Spleen (tissue), 11 donors: ENCODE results near the gene ADCY6. TPM values are rescaled to one million over a fixed set of nuclear protein-coding genes. Genes with fewer than 3 reads are reported as not detected.

ENCODE experiments used
- DNase-seq: peaks from one replicate; pipeline ENCODE4 v3.0.0-alpha.2; 2020
- H3K27ac ChIP-seq, 8 donors: fragments of 200-600 bp; sonication (generic) in 7 of 8; 1 replicate in 4 of 8; 2 replicates in 4 of 8; pipeline versions ENCODE4 v1.5.0 to v1.8.0; 2016 to 2021; ENCODE audit warnings: inconsistent platforms in 4 of 8, mild to moderate bottlenecking in 4 of 8, moderate library complexity in 1 of 8
- H3K27me3 ChIP-seq, 7 donors: fragments of 200-600 bp; sonication (generic) in 6 of 7; replicated peaks in 1 of 7; 1 replicate in 4 of 7; 2 replicates in 3 of 7; pipeline versions ENCODE4 v1.5.0 to v1.8.0; 2016 to 2021; ENCODE audit warnings: inconsistent platforms in 3 of 7, mild to moderate bottlenecking in 1 of 7
- H3K36me3 ChIP-seq, 6 donors: fragments of 200-600 bp; sonication (generic) in 5 of 6; 1 replicate in 4 of 6; 2 replicates in 2 of 6; pipeline versions ENCODE4 v1.5.0 to v1.8.0; 2016 to 2021; ENCODE audit warnings: inconsistent platforms in 2 of 6
- H3K4me1 ChIP-seq, 6 donors: fragments of 200-600 bp; sonication (generic) in 5 of 6; 1 replicate in 3 of 6; 2 replicates in 3 of 6; pipeline versions ENCODE4 v1.5.0 to v1.8.0; 2016 to 2021; ENCODE audit warnings: inconsistent platforms in 3 of 6
- H3K4me3 ChIP-seq, 8 donors: fragments of 200-600 bp; sonication (generic) in 7 of 8; 1 replicate in 4 of 8; 2 replicates in 4 of 8; pipeline versions ENCODE4 v1.5.0 to v1.8.0; 2016 to 2021; ENCODE audit warnings: inconsistent platforms in 4 of 8, mild to moderate bottlenecking in 4 of 8, moderate library complexity in 2 of 8
- H3K9me3 ChIP-seq, 8 donors: fragments of 200-600 bp; sonication (generic) in 7 of 8; 1 replicate in 4 of 8; 2 replicates in 4 of 8; pipeline versions ENCODE4 v1.5.0 to v1.8.0; 2016 to 2021; ENCODE audit warnings: inconsistent platforms in 4 of 8
- POLR2A ChIP-seq, 3 donors: fragments of 450-650 bp; IDR thresholded peaks; one replicate each; pipeline ENCODE4 v1.5.1; 2017; ENCODE audit warnings: antibody characterized with exemption in 3 of 3, mild to moderate bottlenecking in 1 of 3
- POLR2AphosphoS5 ChIP-seq, 3 donors: sonication (generic); formaldehyde crosslinking; IDR thresholded peaks; one replicate each; pipeline ENCODE4 v1.5.1; 2017; ENCODE audit warnings: antibody characterized with exemption in 3 of 3
- WGBS, 5 donors: extraction: QIAGEN DNeasy Blood & Tissue Kit in 3 of 5; methylation state at CpG; one replicate each; pipeline versions ENCODE4 v1.1.5 to v1.1.7; 2013 to 2018; 5-methylcytosine and 5-hydroxymethylcytosine counted together
- intact Hi-C: fragments of 100-400 bp; cut with DNase I; formaldehyde crosslinking; loops from one replicate; pipeline ENCODE4 v1.15.0; 2023; ENCODE audit warnings: low total_unique reads
- polyA plus RNA-seq, 3 donors: library from polyadenylated mRNA; stranded (reverse); fragments of 200-250 nt; gene quantifications; one replicate each; pipeline ENCODE4 v1.2.1, GENCODE V29; 2013
- total RNA-seq, 7 donors: library from RNA; depleted of rRNA in 3 of 7; stranded (reverse); fragments of >200 nt in 3 of 7; fragmentation: NEBNext Ultra II Directional in 4 of 7; extraction: Animal tissue kit (Norgen Biotek cat#: 25700) in 4 of 7; gene quantifications; one replicate each; pipeline versions ENCODE4 v1.1.0 to v1.2.1, GENCODE V29; 2016 to 2021
- TF ChIP-seq, protein P1 (sequence below), 11 experiments: fragments of 200-600 bp in 7 of 11; fragments of 450-650 bp in 4 of 11; sonication (generic) in 4 of 11; IDR thresholded peaks in 8 of 11; conservative IDR thresholded peaks in 3 of 11; 1 replicate in 7 of 11; 2 replicates in 4 of 11; pipeline versions ENCODE4 v1.4.0 to v1.8.0; 2016 to 2021; ENCODE audit warnings: antibody characterized with exemption in 11 of 11, inconsistent platforms in 4 of 11, mild to moderate bottlenecking in 1 of 11
- donor health status: healthy with polysubstance abuse.
- donor health status: DM: no; HTN: no; CAD: no; lungs with moderate emphysema.
- donor health status: DM: no; HTN: no; CAD: no.
- donor health status: Bipolar disorder and iron deficiency.
- donor health status: healthy.
- donor health status: DM: no; HTN: no; CAD: no.
- donor health status: DM: yes; HTN: yes; CAD: no.

ADCY6 gene
- total and polyA plus RNA-seq, 10 donors: 1.6 to 20.4 (median 13.7) TPM

DNA sequence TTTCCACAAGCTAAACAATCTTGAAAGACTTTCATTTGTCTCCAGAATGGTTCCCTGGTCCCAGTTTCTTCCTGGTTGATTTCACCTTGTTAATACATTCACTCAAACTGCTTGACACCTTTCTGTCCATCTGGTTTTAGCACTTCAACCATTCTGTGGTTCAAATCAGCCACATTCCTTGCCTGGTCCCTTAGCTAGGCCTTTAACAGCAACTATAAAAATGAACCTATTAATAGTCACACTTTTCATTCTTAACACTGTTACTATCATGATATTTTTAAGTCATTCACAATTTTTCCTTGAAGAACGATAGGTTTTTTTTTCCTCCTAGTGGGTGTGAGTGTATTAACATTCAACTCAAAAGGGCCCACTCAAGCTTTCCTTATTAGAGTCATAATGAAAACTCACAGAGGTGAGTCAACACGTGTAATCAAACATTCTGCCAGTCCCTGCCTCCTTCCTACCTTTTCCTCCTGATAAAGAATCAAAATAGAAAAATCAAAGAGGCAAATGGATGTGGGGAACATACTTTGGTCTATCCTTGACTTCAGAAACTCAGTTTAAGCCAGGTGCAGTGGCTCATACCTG lies 38.0 kb downstream of the ADCY6 start:
- 46 to 66% (median 55%) methylated on average over 2 of the region's 2 CpGs for WGBS, 5 donors
- intact Hi-C loops: loop anchor here (5.0 kb wide), 1 partner anchor 46 kb away; no protein-coding TSS in a partner anchor
- no peak overlapping the region for H3K4me3 ChIP-seq
- H3K27ac ChIP-seq: no peak overlapping the region
- no peaks in the 10 kb centered on the region for H3K36me3 ChIP-seq
- no peaks in the 10 kb centered on the region for H3K9me3 ChIP-seq
- TF ChIP-seq POLR2A (IDR thresholded peaks at IDR 0.05) (no peak), POLR2AphosphoS5 (IDR thresholded peaks at IDR 0.05) (no peak)
- TF ChIP-seq, protein P1, sequence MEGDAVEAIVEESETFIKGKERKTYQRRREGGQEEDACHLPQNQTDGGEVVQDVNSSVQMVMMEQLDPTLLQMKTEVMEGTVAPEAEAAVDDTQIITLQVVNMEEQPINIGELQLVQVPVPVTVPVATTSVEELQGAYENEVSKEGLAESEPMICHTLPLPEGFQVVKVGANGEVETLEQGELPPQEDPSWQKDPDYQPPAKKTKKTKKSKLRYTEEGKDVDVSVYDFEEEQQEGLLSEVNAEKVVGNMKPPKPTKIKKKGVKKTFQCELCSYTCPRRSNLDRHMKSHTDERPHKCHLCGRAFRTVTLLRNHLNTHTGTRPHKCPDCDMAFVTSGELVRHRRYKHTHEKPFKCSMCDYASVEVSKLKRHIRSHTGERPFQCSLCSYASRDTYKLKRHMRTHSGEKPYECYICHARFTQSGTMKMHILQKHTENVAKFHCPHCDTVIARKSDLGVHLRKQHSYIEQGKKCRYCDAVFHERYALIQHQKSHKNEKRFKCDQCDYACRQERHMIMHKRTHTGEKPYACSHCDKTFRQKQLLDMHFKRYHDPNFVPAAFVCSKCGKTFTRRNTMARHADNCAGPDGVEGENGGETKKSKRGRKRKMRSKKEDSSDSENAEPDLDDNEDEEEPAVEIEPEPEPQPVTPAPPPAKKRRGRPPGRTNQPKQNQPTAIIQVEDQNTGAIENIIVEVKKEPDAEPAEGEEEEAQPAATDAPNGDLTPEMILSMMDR (IDR thresholded peaks at IDR 0.05 in 8 of 11, conservative IDR thresholded peaks at IDR 0.05 in 3 of 11): no peak
- no peaks in the 10 kb centered on the region for H3K27me3 ChIP-seq
- no peak for DNase-seq
- H3K4me1 ChIP-seq: peaks cover 0 to 6% (median 0%) of the 10 kb centered on the region in 6 donors

DNA sequence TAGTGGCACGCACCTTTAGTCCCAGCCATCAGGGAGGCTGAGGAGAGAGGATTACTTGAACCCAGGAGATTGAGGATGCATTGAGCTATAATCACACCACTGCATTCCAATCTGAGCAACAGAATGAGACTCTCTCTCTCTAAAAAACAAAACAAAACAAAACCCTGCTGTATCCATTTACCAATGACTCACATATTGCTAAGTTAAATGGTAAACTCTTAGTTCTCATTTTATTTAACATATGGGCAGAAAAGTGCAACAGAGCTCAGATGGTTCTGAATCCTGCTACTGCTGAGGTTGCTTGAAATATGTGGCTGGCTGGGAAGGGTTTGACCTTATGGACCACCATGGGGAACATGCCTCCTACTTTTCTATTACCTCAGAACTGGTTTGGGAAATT lies 38.7 kb downstream of the ADCY6 start:
- peaks cover 0 to 6% (median 0%) of the 10 kb centered on the region in 6 donors for H3K4me1 ChIP-seq
- H3K9me3 ChIP-seq: no peaks in the 10 kb centered on the region
- H3K27ac ChIP-seq: no peak overlapping the region
- TF ChIP-seq POLR2A (IDR thresholded peaks at IDR 0.05) (no peak), POLR2AphosphoS5 (IDR thresholded peaks at IDR 0.05) (no peak)
- TF ChIP-seq, protein P1 (IDR thresholded peaks at IDR 0.05 in 8 of 11, conservative IDR thresholded peaks at IDR 0.05 in 3 of 11): no peak
- H3K36me3 ChIP-seq: no peaks in the 10 kb centered on the region
- WGBS, 5 donors: 76 to 100% (median 93%) methylated on average over 1 of the region's 1 CpG
- intact Hi-C loops: loop anchor here (5.0 kb wide), 1 partner anchor 47 kb away; no protein-coding TSS in a partner anchor
- no peaks in the 10 kb centered on the region for H3K27me3 ChIP-seq
- H3K4me3 ChIP-seq: no peak overlapping the region
- no peak for DNase-seq

DNA sequence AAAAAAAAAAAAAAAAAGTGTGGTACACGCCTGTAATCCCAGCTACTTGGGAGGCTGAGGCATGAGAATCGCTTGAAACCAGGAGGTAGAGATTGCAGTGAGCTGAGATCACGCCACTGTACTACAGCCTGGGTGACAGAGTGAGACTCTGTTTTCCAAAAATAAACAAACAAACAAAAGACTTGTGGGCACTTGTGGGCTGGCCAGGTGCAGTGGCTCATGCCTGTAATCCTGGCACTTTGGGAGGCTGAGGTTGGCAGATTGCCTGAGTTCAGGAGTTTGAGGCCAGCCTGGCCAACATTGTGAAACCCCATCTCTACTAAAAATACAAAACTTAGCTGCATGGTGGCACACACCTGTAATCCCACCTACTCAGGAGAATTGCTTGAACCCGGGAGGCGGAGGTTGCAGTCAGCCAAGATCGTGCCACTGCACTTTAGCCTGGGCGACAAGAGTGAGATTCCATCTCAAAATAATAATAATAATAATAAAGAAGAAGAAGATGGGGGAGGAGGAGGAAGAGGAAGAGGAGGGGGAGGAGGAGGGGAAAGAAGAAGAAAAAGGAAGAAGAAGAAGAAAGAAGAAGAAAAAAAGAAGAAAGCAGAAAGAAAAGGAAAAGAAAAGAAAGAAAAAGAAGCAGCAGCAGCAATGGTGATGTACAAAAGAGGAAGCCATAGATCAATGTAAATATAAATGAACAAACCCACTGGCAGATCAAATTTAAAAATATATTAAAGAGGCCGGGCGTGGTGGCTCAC lies 44.5 kb downstream of the ADCY6 start:
- Histone ChIP-seq H3K4me1 (no peaks in the 10 kb centered on the region), H3K27ac (no peak overlapping the region), H3K9me3 (no peaks in the 10 kb centered on the region), H3K4me3 (no peak overlapping the region), H3K36me3 (no peaks in the 10 kb centered on the region), H3K27me3 (peaks cover 0 to 38% (median 9%) of the 10 kb centered on the region in 7 donors)
- 77 to 87% (median 77%) methylated on average over 9 of the region's 9 CpGs for whole genome bisulfite sequencing, 5 donors
- no peak for DNase-seq
- intact Hi-C loops: no loop called here
- TF ChIP-seq POLR2A (IDR thresholded peaks at IDR 0.05) (no peak), POLR2AphosphoS5 (IDR thresholded peaks at IDR 0.05) (no peak)
- TF ChIP-seq, protein P1 (IDR thresholded peaks at IDR 0.05 in 8 of 11, conservative IDR thresholded peaks at IDR 0.05 in 3 of 11): no peak

DNA sequence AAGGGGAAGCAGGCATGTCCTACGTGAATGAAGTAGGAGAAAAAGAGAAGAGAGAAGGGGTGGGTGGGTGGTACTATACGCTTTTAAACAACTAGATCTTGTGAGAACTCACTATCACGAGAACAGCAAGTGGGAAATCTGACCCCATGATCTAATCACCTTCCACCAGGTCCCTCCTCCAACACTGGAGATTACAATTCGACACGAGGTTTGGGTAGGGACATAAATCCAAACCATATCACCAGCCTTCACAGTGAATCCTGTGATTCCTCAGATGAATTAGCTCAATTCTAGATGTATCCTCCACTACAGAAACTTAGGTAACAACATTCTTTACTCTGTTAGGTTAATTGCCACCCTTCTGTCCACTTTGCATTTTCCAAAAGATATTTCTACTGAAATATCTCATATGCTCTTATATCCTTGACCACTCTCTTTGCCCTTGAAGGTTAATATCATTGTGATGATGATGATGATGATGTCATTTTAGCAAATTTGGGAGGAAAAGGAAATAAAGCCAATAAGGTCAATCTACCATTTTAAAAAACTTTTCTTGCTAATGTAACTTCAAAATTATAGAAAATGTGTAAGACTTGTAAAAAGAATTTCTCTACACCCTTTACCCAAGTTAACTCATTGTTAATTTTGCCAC lies 49.1 kb downstream of the ADCY6 start:
- 30 to 46% (median 44%) methylated on average over 5 of the region's 5 CpGs for WGBS, 5 donors
- no peaks in the 10 kb centered on the region for H3K36me3 ChIP-seq
- no peak for DNase-seq
- H3K27ac ChIP-seq: no peak overlapping the region
- H3K4me3 ChIP-seq: no peak overlapping the region
- no peaks in the 10 kb centered on the region for H3K9me3 ChIP-seq
- H3K4me1 ChIP-seq: no peaks in the 10 kb centered on the region
- TF ChIP-seq POLR2A (IDR thresholded peaks at IDR 0.05) (no peak), POLR2AphosphoS5 (IDR thresholded peaks at IDR 0.05) (no peak)
- TF ChIP-seq, protein P1 (IDR thresholded peaks at IDR 0.05 in 8 of 11, conservative IDR thresholded peaks at IDR 0.05 in 3 of 11): no peak
- intact Hi-C loops: no loop called here
- H3K27me3 ChIP-seq: peaks cover 0 to 51% (median 9%) of the 10 kb centered on the region in 7 donors
